Smooth muscle cell (in vitro differentiated cells): ENCODE results near the gene CEPT1. TPM values are rescaled to one million over a fixed set of nuclear protein-coding genes. Genes with fewer than 3 reads are reported as not detected.
A peak's percentile ranks its signal among the peaks of the same experiment; 100 is the strongest.

Experiments
- DNase-seq: peaks from one replicate; lab custom pipeline; 2025; ENCODE audit not compliant: unreplicated experiment; lab: John Stamatoyannopoulos, UW
- H2AFZ ChIP-seq: fragments of 200-600 bp; sonication (generic); 2 replicates; pipeline ENCODE4 v1.6.0; 2016; ENCODE audit warnings: antibody characterized with exemption, low read depth, mild to moderate bottlenecking
- H3F3A ChIP-seq: fragments of 200-600 bp; sonication (generic); 2 replicates; pipeline ENCODE4 v1.6.0; 2017; ENCODE audit warnings: antibody characterized with exemption, low read depth
- H3K27ac ChIP-seq: fragments of 200-600 bp; sonication (generic); 2 replicates; pipeline ENCODE4 v1.5.1; 2016; ENCODE audit warnings: low read depth, mild to moderate bottlenecking
- H3K27me3 ChIP-seq: fragments of 200-600 bp; sonication (generic); 2 replicates; pipeline ENCODE4 v1.6.1; 2016; ENCODE audit warnings: low read depth, mild to moderate bottlenecking
- H3K36me3 ChIP-seq: fragments of 200-600 bp; sonication (generic); 2 replicates; pipeline ENCODE4 v1.5.1; 2016; ENCODE audit warnings: low read depth
- H3K4me1 ChIP-seq: fragments of 200-600 bp; sonication (generic); 2 replicates; pipeline ENCODE4 v1.5.1; 2016; ENCODE audit warnings: low read depth
- H3K4me2 ChIP-seq: fragments of 200-600 bp; sonication (generic); 2 replicates; pipeline ENCODE4 v1.6.0; 2016; ENCODE audit warnings: mild to moderate bottlenecking
- H3K4me3 ChIP-seq: fragments of 200-600 bp; sonication (generic); 2 replicates; pipeline ENCODE4 v1.5.1; 2016; ENCODE audit warnings: mild to moderate bottlenecking
- H3K79me2 ChIP-seq: fragments of 200-600 bp; sonication (generic); 2 replicates; pipeline ENCODE4 v1.6.0; 2016; ENCODE audit warnings: low read depth, mild to moderate bottlenecking
- H3K9ac ChIP-seq: fragments of 200-600 bp; sonication (generic); 2 replicates; pipeline ENCODE4 v1.6.0; 2016; ENCODE audit warnings: low read depth
- H3K9me3 ChIP-seq: fragments of 200-600 bp; sonication (generic); replicated peaks from 2 replicates; pipeline ENCODE4 v1.5.1; 2016; ENCODE audit warnings: low read depth
- H4K20me1 ChIP-seq: fragments of 200-600 bp; sonication (generic); 2 replicates; pipeline ENCODE4 v1.6.0; 2016; ENCODE audit warnings: low read depth
- CTCF ChIP-seq: fragments of 200-600 bp; sonication (generic); IDR thresholded peaks from 2 replicates; pipeline ENCODE4 v1.5.1; 2017; ENCODE audit warnings: borderline replicate concordance, mild to moderate bottlenecking, antibody characterized with exemption; ENCODE audit not compliant: insufficient read depth, poor library complexity, severe bottlenecking
- WGBS: methylation state at CpG from one replicate; pipeline ENCODE4 v1.1.7; 2016; ENCODE audit warnings: low lambda C conversion rate; 5-methylcytosine and 5-hydroxymethylcytosine counted together
- polyA plus RNA-seq: library from polyadenylated mRNA; unstranded; fragments of >200 nt; fragmentation: Nextera tagmentation; extraction: Ambion mirVana; gene quantifications from 2 replicates; pipeline ENCODE4 v1.2.1, GENCODE V29; 2016
- total RNA-seq: library from RNA; depleted of rRNA; stranded (reverse); fragments of >200 nt; gene quantifications from 2 replicates; pipeline ENCODE4 v1.2.3, GENCODE V29; 2014

Gene CEPT1
- total and polyA plus RNA-seq, 2 experiments from 2014 or later, result 19.4 to 36.8 TPM

GRCh38 chr1:111225717-111226400 is 85.8 kb downstream of the CEPT1 start:
- no peaks in the 10 kb centered on the region for H4K20me1 ChIP-seq
- no peaks in the 10 kb centered on the region for H3K36me3 ChIP-seq
- H2AFZ ChIP-seq, result no peak overlapping the region
- TF ChIP-seq CTCF, result no peak
- no peak overlapping the region for H3K4me2 ChIP-seq
- no peak overlapping the region for H3K4me3 ChIP-seq
- H3K27ac ChIP-seq, result no peak overlapping the region
- H3K27me3 ChIP-seq, result no peaks in the 10 kb centered on the region
- no peaks in the 10 kb centered on the region for H3K9me3 ChIP-seq
- 63% methylated on average over 6 of the region's 6 CpGs for WGBS
- H3F3A ChIP-seq, result peaks cover 5% of the 10 kb centered on the region
- no peak overlapping the region for H3K9ac ChIP-seq
- DNase-seq, result no peak
- H3K79me2 ChIP-seq, result no peaks in the 10 kb centered on the region
- peaks cover 8% of the 10 kb centered on the region for H3K4me1 ChIP-seq

GRCh38 chr1:111227434-111227833 is 87.4 kb downstream of the CEPT1 start, which contains the start of gene CHI3L2:
Gene CHI3L2, plus strand, starts transcription at chr1:111227713. Its CDS starts 17 bp downstream, at chr1:111227730.
- Histone ChIP-seq H3K9ac (no peak within 1 kb of the TSS), H3K27me3 (no peaks in the 10 kb centered on the region), H3K4me2 (peak within 1 kb of the TSS; percentile 7), H3F3A (peaks cover 2% of the 10 kb centered on the region), H3K4me1 (peaks cover 4% of the 10 kb centered on the region), H3K4me3 (no peak within 1 kb of the TSS), H3K27ac (peak within 1 kb of the TSS; percentile 49), H4K20me1 (no peaks in the 10 kb centered on the region), H3K79me2 (no peaks in the 10 kb centered on the region), H3K9me3 (no peaks in the 10 kb centered on the region), H2AFZ (no peak within 1 kb of the TSS), H3K36me3 (no peaks in the 10 kb centered on the region)
- TF ChIP-seq CTCF, result no peak
- DNase-seq, result no peak
- 82% methylated on average over 3 of the region's 3 CpGs for WGBS

DNA sequence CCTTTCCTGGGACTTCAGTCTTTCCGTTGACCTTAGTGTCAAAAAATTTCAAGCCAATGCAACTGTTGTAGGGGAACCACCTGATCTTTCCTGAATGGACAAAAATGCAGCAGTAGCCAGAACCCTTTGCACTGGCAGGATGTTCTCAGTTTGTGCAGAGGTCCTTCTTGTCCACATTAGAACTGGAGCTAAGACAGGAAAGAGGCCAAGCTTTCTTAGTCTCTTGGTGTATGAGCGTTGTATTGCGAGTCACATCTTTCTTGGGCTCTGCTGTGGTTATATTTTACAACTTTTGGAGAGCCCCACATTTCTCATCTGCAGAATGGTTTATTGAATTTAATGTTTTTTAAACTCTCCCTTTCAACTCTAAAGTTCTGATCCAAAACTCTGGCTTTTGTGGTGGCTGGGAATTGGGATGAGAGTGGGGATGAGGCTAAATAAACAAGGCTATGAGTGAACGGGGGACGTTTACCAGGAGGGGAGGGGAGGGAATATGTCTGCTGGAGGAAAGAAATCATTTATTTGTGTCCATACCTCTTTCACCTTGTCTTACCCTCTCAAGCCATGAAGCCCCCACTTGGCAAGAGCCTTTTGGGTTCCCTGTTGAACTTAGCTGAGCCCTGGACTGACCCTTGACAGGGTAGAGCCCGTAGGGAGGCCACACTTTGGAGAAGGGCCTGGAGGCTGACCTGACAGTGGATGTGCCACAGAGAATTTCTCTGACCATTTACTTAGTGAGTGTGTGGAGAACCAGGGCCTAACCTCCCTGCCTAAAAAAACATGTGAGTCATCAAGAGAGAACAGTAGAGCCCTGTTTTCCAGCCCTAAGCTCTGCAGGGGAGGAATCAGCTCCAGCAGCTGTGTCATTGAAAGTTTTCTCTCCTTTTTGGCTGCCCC is 88.1 kb downstream of the CEPT1 start:
- Histone ChIP-seq H3K27me3 (no peaks in the 10 kb centered on the region), H4K20me1 (no peaks in the 10 kb centered on the region), H3K79me2 (no peaks in the 10 kb centered on the region), H3K4me1 (peaks cover 4% of the 10 kb centered on the region), H3K4me3 (no peak overlapping the region), H3F3A (no peaks in the 10 kb centered on the region), H3K9ac (no peak overlapping the region), H3K27ac (peak overlapping the region; percentile 49), H3K9me3 (no peaks in the 10 kb centered on the region), H3K4me2 (peak overlapping the region; percentile 7), H2AFZ (no peak overlapping the region), H3K36me3 (no peaks in the 10 kb centered on the region)
- TF ChIP-seq CTCF, result no peak
- no peak for DNase-seq
- WGBS, result 63% methylated on average over 6 of the region's 6 CpGs
